GM18511 (cell line): ENCODE data around the gene KIF19.
"Not testable (repeated sequence)": the region's sequence is repeated elsewhere in the genome, so short reads cannot be mapped to it uniquely, and the experiment has no call there.

Experiments
- ATAC-seq: cut with Tn5 transposase; IDR thresholded peaks from one replicate; pipeline ENCODE4 v1.9.1; 2021; ENCODE audit warnings: mild to moderate bottlenecking, moderate library complexity; ENCODE audit not compliant: unreplicated experiment

The KIF19 gene

DNA sequence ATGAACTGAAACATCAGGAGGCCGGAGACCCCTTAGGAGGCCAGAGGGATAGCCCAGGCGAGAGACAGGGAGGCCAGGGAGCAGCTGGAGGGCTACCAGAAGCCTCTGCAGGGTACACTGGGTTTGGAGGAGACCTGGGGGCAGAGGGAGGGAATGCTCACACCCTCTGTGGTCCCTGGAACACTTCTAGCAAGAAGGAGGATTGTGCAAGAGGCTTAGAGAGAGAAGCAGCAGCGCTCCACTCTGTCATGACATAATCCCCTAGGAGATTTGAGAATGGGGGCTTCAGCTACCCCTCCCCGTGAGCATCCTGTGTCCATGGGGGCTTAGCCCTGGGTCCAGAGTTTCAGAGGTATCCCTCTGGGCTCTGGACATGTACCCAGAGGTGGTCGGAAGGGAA, 57.1 kb downstream of the KIF19 start:
- no peak for ATAC-seq

DNA sequence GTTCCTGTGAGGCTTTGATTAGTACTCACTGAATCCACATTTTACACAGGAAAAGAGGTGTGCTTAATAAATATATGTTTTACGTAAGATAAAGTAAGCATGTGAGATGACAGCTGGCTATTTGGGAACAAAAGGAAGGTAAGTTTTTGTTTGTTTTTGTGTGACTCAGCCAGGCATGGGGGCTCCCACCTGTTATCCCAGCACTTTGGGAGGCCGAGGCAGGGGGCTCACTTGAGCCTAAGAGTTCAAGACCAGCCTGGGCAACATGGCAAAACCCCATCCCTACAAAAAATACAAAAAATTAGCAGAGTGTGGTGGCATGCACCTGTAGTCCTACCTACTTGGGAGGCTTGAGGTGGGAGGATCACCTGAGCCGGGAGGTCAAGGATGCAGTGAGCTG, 59.2 kb downstream of the KIF19 start:
- no peak for ATAC-seq

GRCh38 chr17:74386386-74386785, 60.4 kb downstream of the KIF19 start:
- no peak for ATAC-seq

GRCh38 chr17:74387365-74388218, 61.6 kb downstream of the KIF19 start:
- ATAC-seq = no peak

- ATAC-seq = no peak
These were observed 63.2 kb downstream of the KIF19 start for GRCh38 chr17:74389084-74389753.

DNA sequence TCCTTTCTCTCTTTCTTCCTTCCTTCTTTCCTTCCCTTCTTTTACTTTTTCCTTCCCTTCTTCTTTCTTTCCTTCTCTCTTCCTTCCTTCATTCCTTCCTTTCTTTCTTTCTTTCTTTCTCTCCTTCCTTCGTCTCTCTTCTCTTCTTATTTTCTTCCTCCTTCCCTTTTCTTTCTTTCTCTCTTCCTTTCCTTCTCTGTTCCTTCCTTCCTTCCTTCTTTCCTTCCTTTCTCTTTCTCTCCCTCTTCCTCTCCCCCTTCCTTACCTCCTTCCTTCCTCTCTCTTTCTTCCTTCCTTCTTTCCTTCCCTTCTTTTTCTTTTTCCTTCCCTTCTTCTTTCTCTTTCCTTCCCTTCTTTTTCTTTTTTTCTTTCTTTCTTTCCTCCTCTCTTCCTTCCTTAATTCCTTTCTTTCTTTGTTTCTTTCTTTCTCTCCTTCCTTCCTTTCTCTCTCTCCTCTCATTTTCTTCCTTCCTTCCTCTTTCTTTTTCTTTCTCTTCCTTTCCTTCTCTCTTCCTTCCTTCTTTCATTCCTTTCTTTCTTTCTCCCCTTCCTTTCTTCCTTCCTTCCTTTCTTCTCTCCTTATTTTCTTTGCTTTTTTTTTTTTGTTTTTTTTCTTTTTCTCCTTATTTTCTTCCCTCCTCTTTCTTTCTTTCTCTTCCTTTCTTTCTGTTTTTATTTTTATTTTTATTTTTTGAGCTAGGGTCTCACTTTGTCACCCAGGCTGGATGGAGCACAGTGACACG, 64.1 kb downstream of the KIF19 start:
- ATAC-seq = no peak

DNA sequence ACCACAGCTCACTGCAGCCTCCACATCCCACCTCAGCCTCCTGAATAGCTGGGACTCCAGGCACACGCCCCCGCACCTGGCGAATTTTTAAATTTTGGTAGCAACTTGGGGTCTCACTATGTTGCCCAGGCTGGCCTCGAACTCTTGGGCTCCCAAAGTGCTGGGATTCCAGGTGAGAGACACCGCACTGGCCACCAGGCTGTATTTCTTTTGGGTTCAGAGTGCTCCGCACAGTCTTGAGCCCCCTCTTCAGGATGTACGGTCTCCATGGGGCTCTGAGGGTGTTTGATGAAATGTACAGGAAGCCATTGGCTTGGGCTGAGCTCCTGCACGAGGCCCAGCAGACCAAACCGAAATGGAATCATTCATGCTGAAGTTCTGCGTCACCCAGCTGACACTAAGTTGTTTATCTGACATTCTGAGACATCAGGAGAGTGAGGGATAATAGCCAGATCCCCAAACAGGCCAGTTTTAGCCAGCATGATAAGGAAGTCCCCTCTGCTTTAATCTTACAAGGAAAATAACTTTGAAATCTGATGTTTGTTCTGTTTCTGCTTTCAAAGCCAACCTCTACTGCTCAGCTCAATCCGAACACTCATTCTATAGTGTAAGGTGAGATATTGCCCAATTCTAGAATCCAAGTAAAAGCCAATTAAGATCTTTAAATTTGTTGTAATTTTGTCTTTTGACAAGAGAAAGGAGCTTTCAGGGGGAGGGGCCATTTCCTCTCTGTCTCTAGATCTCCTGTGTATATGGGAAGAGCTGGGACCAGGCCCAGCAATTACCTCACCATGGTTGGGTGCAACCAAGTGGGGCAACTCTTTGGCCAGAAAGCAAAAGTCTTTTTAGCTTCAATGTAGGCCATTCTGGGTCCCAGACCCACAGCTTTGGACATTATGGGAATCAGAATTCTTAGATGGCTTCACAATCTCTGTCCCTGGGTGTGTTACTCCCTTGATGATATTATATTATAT, 64.9 kb downstream of the KIF19 start:
- no peak for ATAC-seq

DNA sequence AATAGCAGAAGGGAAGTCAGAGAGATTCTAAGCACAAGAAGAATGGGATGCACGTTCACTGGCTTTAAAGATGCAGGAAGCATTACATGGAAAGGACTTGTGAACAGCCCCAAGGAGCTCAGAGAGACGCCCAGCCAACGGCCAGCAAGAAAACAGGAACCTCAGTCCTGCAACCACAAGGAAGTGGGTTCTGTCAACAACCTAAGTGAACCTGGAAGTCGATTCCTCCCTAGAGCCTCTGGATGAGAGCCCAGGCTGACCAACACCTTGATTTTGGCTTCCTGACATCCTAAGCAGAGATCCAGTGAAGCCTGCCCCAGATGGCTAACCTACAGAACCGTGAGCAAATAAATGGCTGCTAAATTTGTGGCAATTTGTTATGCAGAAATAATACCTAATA, 65.7 kb downstream of the KIF19 start:
- ATAC-seq = no peak

GRCh38 chr17:74392848-74393247, 66.8 kb downstream of the KIF19 start:
- no peak for ATAC-seq

- no peak for ATAC-seq
These were observed 67.4 kb downstream of the KIF19 start for GRCh38 chr17:74393346-74393942.

GRCh38 chr17:74394275-74394950, 68.4 kb downstream of the KIF19 start:
- no peak for ATAC-seq

GRCh38 chr17:74394977-74395376, 69.0 kb downstream of the KIF19 start:
- ATAC-seq = no peak

DNA sequence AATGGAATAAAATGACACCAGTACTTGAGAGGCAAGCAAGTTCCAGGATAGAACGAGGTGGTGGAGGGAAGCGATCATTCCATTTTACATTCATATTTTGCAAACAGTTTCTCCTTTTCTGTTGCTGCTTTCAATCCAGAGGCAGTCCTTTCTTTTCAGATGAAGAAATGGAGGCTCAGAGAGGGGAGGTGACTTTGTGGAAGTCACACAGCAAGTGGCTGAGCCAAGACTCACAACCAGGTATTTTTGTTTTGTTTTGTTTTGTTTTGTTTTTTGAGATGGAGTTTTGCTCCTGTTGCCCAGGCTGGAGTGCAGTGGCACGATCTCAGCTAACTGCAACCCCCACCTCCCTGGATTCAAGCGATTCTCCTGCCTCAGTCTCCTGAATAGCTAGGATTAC, 70.5 kb downstream of the KIF19 start:
- no peak for ATAC-seq

GRCh38 chr17:74402048-74402447, 76.0 kb downstream of the KIF19 start:
- ATAC-seq = no peak

DNA sequence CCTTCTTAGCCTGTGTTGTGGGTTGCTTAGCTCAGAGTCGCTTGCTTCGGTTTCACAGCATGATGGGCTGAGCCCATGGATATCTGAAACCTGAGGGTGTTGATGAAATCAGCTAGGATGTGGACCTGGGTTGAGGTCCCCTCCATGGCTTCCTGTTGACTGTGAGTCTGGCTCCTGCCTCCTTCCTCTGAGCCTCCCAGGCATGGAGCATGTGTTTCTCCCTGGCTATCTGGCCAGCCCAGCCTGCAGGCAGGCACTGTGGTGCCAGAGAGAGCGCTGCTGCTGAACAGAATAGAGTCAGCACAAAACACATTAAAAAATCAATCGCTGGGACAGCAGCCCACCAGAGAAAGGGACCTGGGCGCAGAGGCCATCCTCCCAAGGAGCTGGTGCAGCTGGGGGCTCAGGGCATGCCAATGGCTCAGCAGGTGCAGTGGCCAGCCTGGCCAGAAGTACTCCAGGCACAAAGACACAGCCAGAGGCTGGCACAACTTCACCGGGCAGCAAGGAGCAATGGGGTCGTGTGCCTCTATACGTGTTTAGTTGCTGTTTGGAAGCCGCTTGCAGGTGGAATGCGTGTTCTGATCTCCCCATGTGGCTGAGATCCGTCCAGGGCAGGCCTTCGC, 77.6 kb downstream of the KIF19 start:
- ATAC-seq = no peak

- ATAC-seq = no peak
These were observed 78.2 kb downstream of the KIF19 start for GRCh38 chr17:74404218-74404617.

DNA sequence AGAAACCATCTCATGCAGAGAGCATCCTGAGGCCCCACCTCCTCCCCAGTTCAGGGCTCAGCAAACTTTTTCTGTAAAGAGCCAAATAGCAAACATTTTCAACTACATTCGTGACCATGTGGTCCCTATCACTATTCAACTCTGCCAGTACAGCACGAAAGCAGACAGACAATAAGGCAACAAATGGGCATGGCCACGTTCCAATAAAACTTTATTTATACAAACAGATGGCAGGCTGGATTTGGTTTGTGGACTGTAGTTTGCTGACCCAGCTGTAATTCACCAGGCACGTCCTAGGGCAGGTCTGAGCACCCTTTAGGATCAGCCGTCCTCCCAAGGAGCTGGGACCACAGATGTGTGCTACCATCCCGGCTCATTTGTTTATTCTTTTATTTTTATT, 78.8 kb downstream of the KIF19 start:
- ATAC-seq = no peak

- ATAC-seq = not testable (repeated sequence)
These were observed 79.3 kb downstream of the KIF19 start for GRCh38 chr17:74405311-74405710.
